GM12874 (cell line): Measurements from ENCODE around the gene UGGT2.

Experiments
- CTCF ChIP-seq: IDR thresholded peaks from 2 replicates; pipeline ENCODE4 v1.5.1; 2011; ENCODE audit warnings: low read depth, mild to moderate bottlenecking, control low read depth, low read length, moderate library complexity; ENCODE audit not compliant: insufficient read depth

UGGT2 gene

DNA sequence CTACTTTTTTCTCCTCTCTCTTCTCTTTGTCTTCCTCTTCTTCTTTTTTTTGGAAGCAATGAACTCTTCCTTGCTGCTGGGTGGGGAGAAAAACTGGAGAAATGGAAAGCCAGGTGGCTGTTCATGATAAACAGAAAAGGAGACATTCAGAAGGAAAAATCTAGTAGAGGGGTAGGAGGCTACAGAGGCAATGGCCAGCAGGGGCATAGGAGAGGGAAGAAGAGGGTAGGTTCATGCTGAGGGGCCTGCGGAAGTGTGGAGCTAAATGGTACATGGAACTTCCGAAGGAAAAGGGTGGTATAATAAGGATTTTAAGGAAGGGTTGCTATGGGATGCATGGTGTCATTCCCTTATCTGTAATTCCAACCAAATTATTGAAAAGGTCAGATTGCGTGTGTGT is 19.2 kb upstream of the UGGT2 start:
- no peak for TF ChIP-seq CTCF

DNA sequence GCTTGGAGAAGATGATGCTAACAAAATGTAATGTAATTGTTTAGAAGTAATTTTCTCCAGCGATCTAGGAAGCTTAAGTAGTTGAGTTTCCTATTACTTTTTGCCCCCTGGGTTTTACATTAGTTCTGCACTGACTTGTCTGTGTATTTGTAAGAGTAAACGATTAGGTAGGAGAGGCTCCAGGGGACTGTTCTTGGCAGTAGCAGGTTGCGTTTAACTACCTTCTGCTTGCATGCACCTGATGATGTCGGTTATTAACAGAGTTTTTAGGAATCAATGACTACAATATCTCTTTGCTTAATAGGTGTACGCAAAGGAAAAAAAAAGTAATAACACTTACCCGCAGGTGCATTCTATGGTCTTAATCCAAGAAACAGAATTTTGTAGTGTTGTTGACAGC is 18.3 kb upstream of the UGGT2 start:
- TF ChIP-seq CTCF: no peak

DNA sequence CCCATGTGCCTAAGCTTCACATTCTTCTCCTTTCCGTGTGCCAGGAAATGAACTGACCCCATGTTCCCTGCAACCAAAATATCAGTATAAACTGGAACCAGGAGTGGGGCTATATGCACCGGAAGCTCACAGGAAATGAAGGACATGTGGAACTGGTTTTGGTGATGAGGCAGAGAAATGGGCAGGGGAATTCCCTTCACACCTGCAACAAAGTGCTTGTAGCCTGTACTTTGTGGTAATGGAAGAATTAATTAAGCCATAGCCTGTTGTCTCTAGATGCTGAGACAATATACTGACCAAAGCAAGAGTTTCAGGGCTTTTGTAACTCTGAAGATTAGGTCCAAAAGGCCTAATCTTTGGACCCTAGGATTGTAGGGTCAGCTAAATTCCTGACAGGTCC is 15.5 kb upstream of the UGGT2 start:
- no peak for TF ChIP-seq CTCF

- no peak for TF ChIP-seq CTCF
These were observed 12.6 kb upstream of the UGGT2 start for GRCh38 chr13:96065849-96066248.

GRCh38 chr13:96052656-96053002 is 572 bp downstream of the UGGT2 start:
- TF ChIP-seq CTCF: no peak

- TF ChIP-seq CTCF: no peak
These were observed 9.0 kb downstream of the UGGT2 start for GRCh38 chr13:96044238-96044637.

GRCh38 chr13:96041326-96042110 is 11.7 kb downstream of the UGGT2 start:
- TF ChIP-seq CTCF: no peak
